K562 (cell line): ENCODE data around the gene DTNBP1. TPM values are rescaled to one million over a fixed set of nuclear protein-coding genes. Genes with fewer than 3 reads are reported as not detected.
A peak's percentile ranks its signal among the peaks of the same experiment; 100 is the strongest.

Experiments
- CHD2 ChIP-seq: IDR thresholded peaks from 2 replicates; pipeline ENCODE4 v1.6.1; 2011; ENCODE audit warnings: low read depth, low read length
- DMBX1 ChIP-seq: fragments of 250-450 bp; sonication (Bioruptor Pico); IDR thresholded peaks from 2 replicates; pipeline ENCODE4 v1.8.0; 2022; ENCODE audit warnings: inconsistent platforms, mild to moderate bottlenecking, moderate library complexity, borderline replicate concordance
- FOXA3 ChIP-seq, 2 experiments: fragments of 450-650 bp in 1 of 2; sonication (generic) in 1 of 2; formaldehyde crosslinking; IDR thresholded peaks in 1 of 2; conservative IDR thresholded peaks in 1 of 2; 2 replicates each; pipeline versions ENCODE4 v1.4.0 to v1.8.0; 2020 to 2022; ENCODE audit warnings: mild to moderate bottlenecking in 2 of 2, missing genetic modification reagents in 1 of 2
- IFI16 ChIP-seq: fragments of 250-450 bp; sonication (Bioruptor Pico); IDR thresholded peaks from 2 replicates; pipeline ENCODE4 v2.1.2; 2022; ENCODE audit warnings: mild to moderate bottlenecking, inconsistent platforms
- ILK ChIP-seq: fragments of 450-650 bp; IDR thresholded peaks from 2 replicates; pipeline ENCODE4 v1.6.1; 2016; ENCODE audit warnings: missing genetic modification characterization, low read depth, mild to moderate bottlenecking, missing compliant biosample characterization, moderate library complexity, borderline replicate concordance
- KAT8 ChIP-seq: fragments of 450-650 bp; IDR thresholded peaks from 2 replicates; pipeline ENCODE4 v1.6.1; 2016; ENCODE audit warnings: low read depth, mild to moderate bottlenecking
- NFRKB ChIP-seq: fragments of 450-650 bp; IDR thresholded peaks from 2 replicates; pipeline ENCODE4 v1.6.1; 2016; ENCODE audit warnings: low read depth
- PCBP1 ChIP-seq: fragments of 200-400 bp; formaldehyde crosslinking; IDR thresholded peaks from 2 replicates; pipeline ENCODE4 v1.6.1; 2018; ENCODE audit warnings: mild to moderate bottlenecking, low read depth, low read length; ENCODE audit not compliant: poor library complexity, severe bottlenecking
- RBM14 ChIP-seq: fragments of 200-400 bp; formaldehyde crosslinking; IDR thresholded peaks from 2 replicates; pipeline ENCODE4 v1.6.1; 2018; ENCODE audit warnings: low read depth, mild to moderate bottlenecking, low read length, moderate library complexity, borderline replicate concordance; ENCODE audit not compliant: insufficient read depth
- SETDB1 ChIP-seq: IDR thresholded peaks from one replicate; pipeline ENCODE4 v1.6.1; 2012; ENCODE audit warnings: low read length, control low read depth, inconsistent platforms
- TBP ChIP-seq: optimal IDR thresholded peaks from 2 replicates; pipeline ENCODE3; 2011; ENCODE audit warnings: low read depth, low read length, improper control_type of control experiment
- ZBTB1 ChIP-seq: sonication (generic); formaldehyde crosslinking; IDR thresholded peaks from 2 replicates; pipeline ENCODE4 v1.8.1; 2023; ENCODE audit warnings: missing genetic modification reagents, low read depth, mild to moderate bottlenecking, borderline replicate concordance
- ZNF124 ChIP-seq: sonication (generic); formaldehyde crosslinking; IDR thresholded peaks from 2 replicates; pipeline ENCODE4 v1.8.1; 2022; ENCODE audit warnings: missing genetic modification reagents
- ZNF232 ChIP-seq: sonication (generic); formaldehyde crosslinking; IDR thresholded peaks from 2 replicates; pipeline ENCODE4 v1.8.0; 2022; ENCODE audit warnings: mild to moderate bottlenecking, missing genetic modification reagents
- ZNF253 ChIP-seq: fragments of 250-450 bp; sonication (Bioruptor Pico); conservative IDR thresholded peaks from 2 replicates; pipeline ENCODE4 v1.6.1; 2021; ENCODE audit warnings: mild to moderate bottlenecking
- polyA plus RNA-seq, 8 experiments: library from polyadenylated mRNA; depleted of rRNA in 4 of 8; stranded (reverse) in 5 of 8; unstranded in 3 of 8; fragments of >200 nt; fragmentation: Nextera tagmentation in 2 of 8; fragmentation: Illumina TruSeq in 1 of 8; extraction: Ambion mirVana in 2 of 8; extraction: Trizol in 1 of 8; gene quantifications; 2 replicates each; pipeline versions ENCODE4 v1.2.1 to v1.2.3, GENCODE V29; 2011 to 2014; ENCODE audit warnings: inconsistent platforms in 1 of 8, missing spikeins in 1 of 8
- total RNA-seq, 7 experiments: library from RNA; depleted of rRNA in 6 of 7; stranded (reverse); fragments of >200 nt in 6 of 7; fragmentation: Illumina TruSeq in 2 of 7; extraction: Trizol in 2 of 7; gene quantifications; 2 replicates each; pipeline versions ENCODE4 v1.2.1 to v1.2.3, GENCODE V29; 2011 to 2021; ENCODE audit warnings: low replicate concordance in 1 of 7
- TF ChIP-seq, protein P1 (sequence below): fragments of 250-450 bp; sonication (Bioruptor Pico); IDR thresholded peaks from 2 replicates; pipeline ENCODE4 v1.8.0; 2021; ENCODE audit warnings: moderate library complexity, mild to moderate bottlenecking, inconsistent platforms
- TF ChIP-seq, protein P2 (sequence below): fragments of 450-650 bp; IDR thresholded peaks from 2 replicates; pipeline ENCODE4 v1.6.1; 2017; ENCODE audit warnings: antibody characterized with exemption, mild to moderate bottlenecking
- TF ChIP-seq, protein P3 (sequence below): sonication (generic); formaldehyde crosslinking; IDR thresholded peaks from 2 replicates; pipeline ENCODE4 v1.8.0; 2022; ENCODE audit warnings: mild to moderate bottlenecking, missing genetic modification reagents
- TF ChIP-seq, protein P4 (sequence below): fragments of 450-650 bp; IDR thresholded peaks from 2 replicates; pipeline ENCODE4 v1.6.1; 2018; ENCODE audit warnings: mild to moderate bottlenecking, low read depth; ENCODE audit not compliant: partially characterized antibody

DTNBP1 gene
- total and polyA plus RNA-seq, 9 of the 15 experiments (the other 6 are each of a cell fraction or from before 2014, with no cell fraction given): 16.7 to 54.5 (median 21.4) TPM

DNA sequence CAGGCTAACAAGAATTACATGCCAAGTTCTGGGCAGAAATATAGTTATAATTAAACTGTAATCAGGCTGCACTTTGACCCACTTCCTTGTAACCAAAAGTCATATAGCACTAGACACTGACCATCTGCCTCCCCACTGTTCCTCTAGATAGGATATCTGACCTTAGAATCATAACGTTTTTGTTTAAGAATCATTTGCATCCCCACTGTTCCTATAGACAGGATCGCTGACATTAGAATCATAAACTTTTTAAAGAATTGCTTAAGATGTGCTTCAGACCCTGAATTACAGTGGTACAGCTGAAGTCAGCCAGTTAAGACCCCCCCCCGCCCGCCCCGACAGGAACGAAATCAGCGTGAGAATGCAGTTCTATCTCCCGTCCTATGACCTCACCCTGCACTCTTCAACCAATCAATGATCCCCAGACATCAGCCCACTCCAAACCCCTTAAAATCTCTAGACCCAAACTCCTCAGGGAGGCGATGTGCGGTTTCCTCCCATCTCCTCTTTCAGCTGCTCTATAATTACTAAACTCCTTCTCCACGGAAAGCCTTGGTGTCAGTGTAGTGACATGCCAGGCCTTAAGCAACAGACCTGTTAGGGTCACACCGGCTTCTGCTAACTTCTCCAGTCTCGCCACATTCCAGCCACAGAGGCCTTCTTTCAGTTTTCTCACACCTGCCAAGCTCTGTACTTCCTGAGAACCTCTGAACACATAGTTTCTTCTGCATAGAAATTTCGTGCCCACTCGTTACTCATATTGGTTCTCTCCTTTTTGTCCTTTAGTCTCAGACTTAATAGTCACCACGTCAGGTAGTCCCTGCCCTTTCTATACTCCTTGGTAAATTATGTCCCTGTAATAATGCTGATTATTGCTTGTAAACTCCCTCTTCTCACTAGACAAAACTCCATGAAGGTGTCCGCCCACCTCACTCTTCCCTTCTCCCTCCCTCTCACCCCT is 93.5 kb downstream of the DTNBP1 start (continued):
- TF ChIP-seq PCBP1 (no peak), ILK (tag) (no peak), ZBTB1 (CRISPR knock-in tag) (no peak), NFRKB (peak; percentile 85), KAT8 (no peak), IFI16 (no peak), ZNF124 (no peak), SETDB1 (no peak), RBM14 (no peak), CHD2 (no peak), ZNF232 (no peak), ZNF253 (CRISPR knock-in tag) (no peak), DMBX1 (CRISPR knock-in tag) (peak; percentile 72), FOXA3 (CRISPR knock-in tag; conservative IDR thresholded peaks at IDR 0.05 in 1 of 2, IDR thresholded peaks at IDR 0.05 in 1 of 2) (no peak), TBP (no peak)
- TF ChIP-seq, protein P1, sequence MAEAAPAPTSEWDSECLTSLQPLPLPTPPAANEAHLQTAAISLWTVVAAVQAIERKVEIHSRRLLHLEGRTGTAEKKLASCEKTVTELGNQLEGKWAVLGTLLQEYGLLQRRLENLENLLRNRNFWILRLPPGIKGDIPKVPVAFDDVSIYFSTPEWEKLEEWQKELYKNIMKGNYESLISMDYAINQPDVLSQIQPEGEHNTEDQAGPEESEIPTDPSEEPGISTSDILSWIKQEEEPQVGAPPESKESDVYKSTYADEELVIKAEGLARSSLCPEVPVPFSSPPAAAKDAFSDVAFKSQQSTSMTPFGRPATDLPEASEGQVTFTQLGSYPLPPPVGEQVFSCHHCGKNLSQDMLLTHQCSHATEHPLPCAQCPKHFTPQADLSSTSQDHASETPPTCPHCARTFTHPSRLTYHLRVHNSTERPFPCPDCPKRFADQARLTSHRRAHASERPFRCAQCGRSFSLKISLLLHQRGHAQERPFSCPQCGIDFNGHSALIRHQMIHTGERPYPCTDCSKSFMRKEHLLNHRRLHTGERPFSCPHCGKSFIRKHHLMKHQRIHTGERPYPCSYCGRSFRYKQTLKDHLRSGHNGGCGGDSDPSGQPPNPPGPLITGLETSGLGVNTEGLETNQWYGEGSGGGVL (CRISPR knock-in tag): no peak
- TF ChIP-seq, protein P2, sequence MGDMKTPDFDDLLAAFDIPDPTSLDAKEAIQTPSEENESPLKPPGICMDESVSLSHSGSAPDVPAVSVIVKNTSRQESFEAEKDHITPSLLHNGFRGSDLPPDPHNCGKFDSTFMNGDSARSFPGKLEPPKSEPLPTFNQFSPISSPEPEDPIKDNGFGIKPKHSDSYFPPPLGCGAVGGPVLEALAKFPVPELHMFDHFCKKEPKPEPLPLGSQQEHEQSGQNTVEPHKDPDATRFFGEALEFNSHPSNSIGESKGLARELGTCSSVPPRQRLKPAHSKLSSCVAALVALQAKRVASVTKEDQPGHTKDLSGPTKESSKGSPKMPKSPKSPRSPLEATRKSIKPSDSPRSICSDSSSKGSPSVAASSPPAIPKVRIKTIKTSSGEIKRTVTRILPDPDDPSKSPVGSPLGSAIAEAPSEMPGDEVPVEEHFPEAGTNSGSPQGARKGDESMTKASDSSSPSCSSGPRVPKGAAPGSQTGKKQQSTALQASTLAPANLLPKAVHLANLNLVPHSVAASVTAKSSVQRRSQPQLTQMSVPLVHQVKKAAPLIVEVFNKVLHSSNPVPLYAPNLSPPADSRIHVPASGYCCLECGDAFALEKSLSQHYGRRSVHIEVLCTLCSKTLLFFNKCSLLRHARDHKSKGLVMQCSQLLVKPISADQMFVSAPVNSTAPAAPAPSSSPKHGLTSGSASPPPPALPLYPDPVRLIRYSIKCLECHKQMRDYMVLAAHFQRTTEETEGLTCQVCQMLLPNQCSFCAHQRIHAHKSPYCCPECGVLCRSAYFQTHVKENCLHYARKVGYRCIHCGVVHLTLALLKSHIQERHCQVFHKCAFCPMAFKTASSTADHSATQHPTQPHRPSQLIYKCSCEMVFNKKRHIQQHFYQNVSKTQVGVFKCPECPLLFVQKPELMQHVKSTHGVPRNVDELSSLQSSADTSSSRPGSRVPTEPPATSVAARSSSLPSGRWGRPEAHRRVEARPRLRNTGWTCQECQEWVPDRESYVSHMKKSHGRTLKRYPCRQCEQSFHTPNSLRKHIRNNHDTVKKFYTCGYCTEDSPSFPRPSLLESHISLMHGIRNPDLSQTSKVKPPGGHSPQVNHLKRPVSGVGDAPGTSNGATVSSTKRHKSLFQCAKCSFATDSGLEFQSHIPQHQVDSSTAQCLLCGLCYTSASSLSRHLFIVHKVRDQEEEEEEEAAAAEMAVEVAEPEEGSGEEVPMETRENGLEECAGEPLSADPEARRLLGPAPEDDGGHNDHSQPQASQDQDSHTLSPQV: peak; percentile 90
- TF ChIP-seq, protein P3, sequence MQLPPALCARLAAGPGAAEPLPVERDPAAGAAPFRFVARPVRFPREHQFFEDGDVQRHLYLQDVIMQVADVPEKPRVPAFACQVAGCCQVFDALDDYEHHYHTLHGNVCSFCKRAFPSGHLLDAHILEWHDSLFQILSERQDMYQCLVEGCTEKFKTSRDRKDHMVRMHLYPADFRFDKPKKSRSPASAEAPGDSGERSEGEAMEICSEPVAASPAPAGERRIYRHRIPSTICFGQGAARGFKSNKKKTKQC: no peak
- TF ChIP-seq, protein P4, sequence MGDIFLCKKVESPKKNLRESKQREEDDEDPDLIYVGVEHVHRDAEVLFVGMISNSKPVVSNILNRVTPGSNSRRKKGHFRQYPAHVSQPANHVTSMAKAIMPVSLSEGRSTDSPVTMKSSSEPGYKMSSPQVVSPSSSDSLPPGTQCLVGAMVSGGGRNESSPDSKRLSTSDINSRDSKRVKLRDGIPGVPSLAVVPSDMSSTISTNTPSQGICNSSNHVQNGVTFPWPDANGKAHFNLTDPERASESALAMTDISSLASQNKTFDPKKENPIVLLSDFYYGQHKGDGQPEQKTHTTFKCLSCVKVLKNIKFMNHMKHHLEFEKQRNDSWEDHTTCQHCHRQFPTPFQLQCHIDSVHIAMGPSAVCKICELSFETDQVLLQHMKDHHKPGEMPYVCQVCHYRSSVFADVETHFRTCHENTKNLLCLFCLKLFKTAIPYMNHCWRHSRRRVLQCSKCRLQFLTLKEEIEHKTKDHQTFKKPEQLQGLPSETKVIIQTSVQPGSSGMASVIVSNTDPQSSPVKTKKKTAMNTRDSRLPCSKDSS: no peak
